Endothelial cell of umbilical vein (primary cell): ENCODE results near the gene TMEM250. TPM values are rescaled to one million over a fixed set of nuclear protein-coding genes. Genes with fewer than 3 reads are reported as not detected.

Experiments
- BruUV-seq: library from RNA; stranded (reverse); fragments of 400-500 nt; replicated peaks from 2 replicates; lab custom pipeline; 2021; lab: Mats Ljungman, UMichigan
- CTCF ChIA-PET: fragments of 300-600, 350-600 bp; sonication (Branson Sonifier 250); formaldehyde crosslinking; loops from one replicate; lab custom pipeline; 2021; ENCODE audit warnings: antibody characterized with exemption, inconsistent platforms; lab: Charles Lee
- POLR2A ChIA-PET: fragments of 300-600, 350-600 bp; sonication (Branson Sonifier 250); formaldehyde crosslinking; loops from one replicate; lab custom pipeline; 2021; ENCODE audit warnings: antibody characterized with exemption, inconsistent platforms; lab: Charles Lee
- DNase-seq: peaks from one replicate; pipeline ENCODE4 v3.0.0-alpha.2; 2011; ENCODE audit warnings: low read depth, low spot score
- FAIRE-seq: peaks from 2 replicates; lab custom pipeline; 2011; peaks lifted over from hg19 to GRCh38; lab: Jason Lieb, UNC
- H2AFZ ChIP-seq: 2 replicates; pipeline ENCODE4 v1.6.0; 2012; ENCODE audit warnings: low read depth, low read length, control low read depth, inconsistent platforms
- H3K27ac ChIP-seq: 2 replicates; pipeline ENCODE4 v1.5.1; 2011; ENCODE audit warnings: low read depth, mild to moderate bottlenecking, control low read depth, low read length, moderate library complexity; ENCODE audit not compliant: insufficient read depth
- H3K27me3 ChIP-seq, 2 experiments: 2 replicates each; pipeline versions ENCODE4 v1.6.0 to v1.6.1; 2011; ENCODE audit warnings: low read length in 2 of 2, mixed read lengths in 1 of 2; ENCODE audit not compliant: control insufficient read depth in 2 of 2, insufficient read depth in 2 of 2
- H3K36me3 ChIP-seq, 2 experiments: 2 replicates in 1 of 2; 3 replicates in 1 of 2; pipeline ENCODE4 v1.5.1; 2011; ENCODE audit warnings: low read length in 2 of 2, mild to moderate bottlenecking in 1 of 2, moderate library complexity in 1 of 2; ENCODE audit not compliant: control insufficient read depth in 2 of 2, insufficient read depth in 2 of 2; ENCODE audit errors: extremely low read depth in 1 of 2
- H3K4me1 ChIP-seq: 3 replicates; pipeline ENCODE4 v1.5.1; 2011; ENCODE audit warnings: mild to moderate bottlenecking, low read length; ENCODE audit not compliant: control insufficient read depth, insufficient read depth; ENCODE audit errors: extremely low read depth
- H3K4me2 ChIP-seq: 2 replicates; pipeline ENCODE4 v1.6.1; 2011; ENCODE audit warnings: low read length, control low read depth, mixed read lengths; ENCODE audit not compliant: insufficient read depth
- H3K4me3 ChIP-seq, 3 experiments: fragments of 200-600 bp in 1 of 3; sonication (generic), shearing (Covaris generic) in 1 of 3; replicated peaks in 1 of 3; 2 replicates each; pipeline ENCODE4 v1.5.1; 2011 to 2016; ENCODE audit warnings: control low read depth in 3 of 3, low read length in 3 of 3, mild to moderate bottlenecking in 2 of 3, inconsistent platforms in 1 of 3, low read depth in 1 of 3, moderate library complexity in 1 of 3; ENCODE audit not compliant: insufficient read depth in 1 of 3
- H3K79me2 ChIP-seq: 2 replicates; pipeline ENCODE4 v1.6.0; 2012; ENCODE audit warnings: low read length, inconsistent platforms; ENCODE audit not compliant: control insufficient read depth, insufficient read depth
- H3K9ac ChIP-seq: replicated peaks from 2 replicates; pipeline ENCODE3; 2011; ENCODE audit warnings: low read length, control low read depth; ENCODE audit not compliant: insufficient read depth; ENCODE audit errors: extremely low read depth
- H3K9me1 ChIP-seq: replicated peaks from 3 replicates; pipeline ENCODE4 v1.6.0; 2011; ENCODE audit warnings: mild to moderate bottlenecking, low read length; ENCODE audit not compliant: control insufficient read depth, insufficient read depth; ENCODE audit errors: extremely low read depth
- H3K9me3 ChIP-seq: replicated peaks from 2 replicates; pipeline ENCODE4 v1.5.1; 2012; ENCODE audit warnings: low read length, inconsistent platforms; ENCODE audit not compliant: control insufficient read depth, insufficient read depth
- H4K20me1 ChIP-seq: replicated peaks from 2 replicates; pipeline ENCODE3; 2011; ENCODE audit warnings: mild to moderate bottlenecking, low read length; ENCODE audit not compliant: control insufficient read depth, insufficient read depth; ENCODE audit errors: extremely low read depth
- CTCF ChIP-seq, 2 donors: IDR thresholded peaks; 1 replicate in 1 of 2; 2 replicates in 1 of 2; pipeline ENCODE4 v1.5.1; 2011; ENCODE audit warnings: low read length in 2 of 2, mild to moderate bottlenecking in 2 of 2, moderate library complexity in 2 of 2, control low read depth in 1 of 2, inconsistent platforms in 1 of 2, low read depth in 1 of 2; ENCODE audit not compliant: insufficient read depth in 1 of 2; ENCODE audit errors: extremely low read depth in 1 of 2
- EZH2 ChIP-seq: IDR thresholded peaks from 2 replicates; pipeline ENCODE4 v1.6.1; 2012; ENCODE audit warnings: borderline replicate concordance, low read depth, mild to moderate bottlenecking, moderate library complexity, low read length, inconsistent platforms; ENCODE audit not compliant: severe bottlenecking
- FOS ChIP-seq: IDR thresholded peaks from 2 replicates; pipeline ENCODE4 v1.6.1; 2011; ENCODE audit warnings: mild to moderate bottlenecking, low read length, moderate library complexity, borderline replicate concordance; ENCODE audit not compliant: insufficient read depth
- GATA2 ChIP-seq: IDR thresholded peaks from 2 replicates; pipeline ENCODE4 v1.7.0; 2011; ENCODE audit warnings: low read depth, mild to moderate bottlenecking, moderate library complexity, mixed read lengths, low read length; ENCODE audit not compliant: insufficient read length, insufficient read depth
- JUN ChIP-seq: IDR thresholded peaks from 2 replicates; pipeline ENCODE4 v1.6.1; 2011; ENCODE audit warnings: borderline replicate concordance, low read depth; ENCODE audit not compliant: insufficient read length, insufficient read depth
- MAX ChIP-seq: IDR thresholded peaks from 2 replicates; pipeline ENCODE4 v1.6.1; 2011; ENCODE audit not compliant: insufficient read depth, insufficient read length
- MYC ChIP-seq: IDR thresholded peaks from one replicate; pipeline ENCODE4 v1.6.1; 2011; ENCODE audit warnings: mild to moderate bottlenecking, low read depth, low read length
- POLR2A ChIP-seq: IDR thresholded peaks from 2 replicates; pipeline ENCODE4 v1.6.1; 2012; ENCODE audit warnings: low read depth, mild to moderate bottlenecking, control low read depth, low read length
- POLR2AphosphoS5 ChIP-seq: IDR thresholded peaks from 2 replicates; pipeline ENCODE4 v1.6.1; 2012; ENCODE audit warnings: low read depth, mild to moderate bottlenecking, control low read depth, low read length, moderate library complexity; ENCODE audit not compliant: insufficient read depth
- dilution Hi-C: fragments of 300-500 bp; cut with MboI; formaldehyde crosslinking; loops from one replicate; pipeline ENCODE4 v1.15.0; 2019; ENCODE audit warnings: low sequenced_read_pairs; ENCODE audit not compliant: extremely low pct_ligation_motif_present
- intact Hi-C: fragments of 100-400 bp; cut with micrococcal nuclease; formaldehyde crosslinking; loops from one replicate; pipeline ENCODE4 v1.10.0; 2022
- polyA plus RNA-seq, 4 experiments: library from polyadenylated mRNA; depleted of rRNA in 3 of 4; stranded (reverse) in 3 of 4; unstranded in 1 of 4; fragments of >200 nt; gene quantifications; 2 replicates each; pipeline versions ENCODE4 v1.2.1 to v1.2.3, GENCODE V29; 2011 to 2012; ENCODE audit warnings: missing spikeins in 1 of 4
- total RNA-seq: library from RNA; stranded (reverse); gene quantifications from 2 replicates; pipeline ENCODE4 v1.2.3, GENCODE V29; 2021

The TMEM250 gene
- total and polyA plus RNA-seq, 2 donors (not counting 3 experiments of a cell fraction or from before 2014, with no cell fraction given), result 24.9 to 49.9 TPM

- no peaks in the 10 kb centered on the region for H3K79me2 ChIP-seq
- dilution Hi-C loops, result no loop called here
- peaks cover 0 to 2% of the 10 kb centered on the region in 2 experiments for H3K27me3 ChIP-seq
- no peaks in the 10 kb centered on the region for H3K4me1 ChIP-seq
- BruUV-seq, result no TSS peak
- no peak overlapping the region for H2AFZ ChIP-seq
- no peaks in the 10 kb centered on the region for H3K9me1 ChIP-seq
- no peaks in the 10 kb centered on the region for H4K20me1 ChIP-seq
- H3K4me3 ChIP-seq, result no peak overlapping the region
- no peaks in the 10 kb centered on the region for H3K36me3 ChIP-seq
- H3K9me3 ChIP-seq, result no peaks in the 10 kb centered on the region
- no peak overlapping the region for H3K9ac ChIP-seq
- CTCF ChIA-PET, result no interaction called here
- no peak overlapping the region for H3K27ac ChIP-seq
- POLR2A ChIA-PET, result no interaction called here
- H3K4me2 ChIP-seq, result no peak overlapping the region
- intact Hi-C loops, result no loop called here
- FAIRE-seq (no peak), DNase-seq (no peak)
- TF ChIP-seq GATA2 (no peak), CTCF (IDR thresholded peaks at IDR 0.05; ENCODE audit: extremely low read depth in 1 of 2, insufficient read depth in 1 of 2, low read depth in 1 of 2, low read length in 2 of 2) (no peak), MYC (no peak), JUN (no peak), EZH2 (no peak), POLR2AphosphoS5 (no peak), FOS (no peak), POLR2A (no peak), MAX (no peak)
These were observed 30.1 kb upstream of the TMEM250 start for GRCh38 chr9:136148766-136149165.
